Measurements from ENCODE around the gene PAM. TPM values are rescaled to one million over a fixed set of nuclear protein-coding genes. Genes with fewer than 3 reads are reported as not detected.
"Not testable (repeated sequence)": the region's sequence is repeated elsewhere in the genome, so short reads cannot be mapped to it uniquely, and the experiment has no call there.

PAM gene
- total RNA-seq, 1 donor from 2014 or later: 859 TPM

DNA sequence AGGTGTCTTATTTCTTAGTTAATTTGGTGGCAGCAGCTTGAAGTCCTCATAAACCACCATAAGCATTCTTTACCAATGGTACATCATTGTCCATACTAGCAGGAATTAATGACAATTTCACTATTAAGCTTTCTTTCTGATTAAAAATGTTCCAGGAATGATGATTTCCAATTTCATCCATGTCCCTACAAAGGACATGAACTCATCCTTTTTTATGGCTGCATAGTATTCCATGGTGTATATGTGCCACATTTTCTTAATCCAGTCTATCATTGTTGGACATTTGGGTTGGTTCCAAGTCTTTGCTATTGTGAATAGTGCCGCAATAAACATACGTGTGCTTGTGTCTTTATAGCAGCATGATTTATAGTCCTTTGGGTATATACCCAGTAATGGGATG, 152.0 kb downstream of the PAM start:
- DNase-seq; intact Hi-C loops (cut with DNase I); ATAC-seq (ENCODE audit: poor library complexity): not testable (repeated sequence)

DNA sequence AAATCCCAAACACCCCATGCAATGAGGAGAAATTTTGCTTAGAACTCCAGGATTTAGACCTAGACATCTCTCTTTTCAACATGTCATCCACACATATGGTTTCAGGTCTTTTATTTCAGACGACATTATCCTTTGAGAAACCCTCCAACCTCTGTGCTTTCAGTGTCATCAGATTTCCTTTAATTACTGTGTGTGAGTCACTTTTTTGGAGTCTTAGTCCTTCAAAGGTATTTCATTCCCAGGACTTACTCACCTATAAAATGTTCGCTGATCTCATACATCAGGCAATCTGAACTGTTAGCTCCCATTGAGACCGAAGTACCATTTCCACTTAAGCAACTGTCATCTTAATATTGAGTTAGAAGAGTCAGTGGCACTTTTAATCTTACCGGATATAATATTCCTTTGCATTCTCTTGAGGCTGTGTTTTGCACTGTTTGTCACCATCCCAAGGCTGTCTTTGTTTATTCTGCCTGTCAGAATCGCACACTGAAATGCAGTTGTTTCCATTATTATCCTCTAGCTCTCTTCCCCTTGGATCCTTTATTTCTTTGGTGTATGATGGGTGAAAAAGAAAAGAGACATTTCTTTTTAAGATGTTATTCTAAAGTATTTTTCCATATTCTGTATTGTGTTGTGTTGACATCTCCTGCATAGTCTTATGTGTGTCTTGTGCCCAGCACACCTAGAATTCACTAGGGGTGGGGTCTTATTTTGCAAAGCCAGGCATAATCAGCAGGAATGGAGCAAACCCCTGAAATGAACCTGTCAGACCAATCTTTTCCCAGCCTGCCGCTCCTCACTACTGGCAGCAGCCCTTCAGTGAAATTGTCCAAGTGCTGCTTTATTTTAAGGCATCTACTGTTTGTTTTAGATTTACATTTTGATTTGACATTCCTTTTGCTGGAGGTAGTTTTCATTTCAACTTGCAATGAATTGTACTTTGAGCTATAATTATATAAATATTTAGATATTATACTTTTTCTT, 155.4 kb downstream of the PAM start:
- intact Hi-C loops (cut with DNase I): no loop called here
- ATAC-seq (ENCODE audit: poor library complexity) (peak; percentile 45), DNase-seq (no peak)

DNA sequence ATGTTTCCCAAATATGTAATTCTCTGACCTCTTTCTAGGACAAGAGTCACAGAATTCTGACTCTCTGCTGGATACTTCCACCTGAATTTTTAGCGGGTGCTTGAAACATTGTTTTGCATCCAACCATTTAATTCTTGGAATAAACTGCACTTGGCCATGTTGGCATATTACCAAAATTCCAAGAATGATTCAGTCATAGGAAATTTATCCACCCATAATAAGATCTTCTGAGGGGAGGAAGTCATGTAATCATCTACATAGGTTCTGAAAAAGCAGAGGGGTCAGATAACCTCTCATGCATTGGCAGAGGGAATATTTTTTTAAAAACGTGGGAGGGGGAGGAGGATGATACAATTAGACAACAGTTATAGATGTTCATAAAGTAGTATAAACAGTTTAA, 156.9 kb downstream of the PAM start:
- ATAC-seq (ENCODE audit: poor library complexity) (peak; percentile 61), DNase-seq (no peak)
- intact Hi-C loops (cut with DNase I): no loop called here

DNA sequence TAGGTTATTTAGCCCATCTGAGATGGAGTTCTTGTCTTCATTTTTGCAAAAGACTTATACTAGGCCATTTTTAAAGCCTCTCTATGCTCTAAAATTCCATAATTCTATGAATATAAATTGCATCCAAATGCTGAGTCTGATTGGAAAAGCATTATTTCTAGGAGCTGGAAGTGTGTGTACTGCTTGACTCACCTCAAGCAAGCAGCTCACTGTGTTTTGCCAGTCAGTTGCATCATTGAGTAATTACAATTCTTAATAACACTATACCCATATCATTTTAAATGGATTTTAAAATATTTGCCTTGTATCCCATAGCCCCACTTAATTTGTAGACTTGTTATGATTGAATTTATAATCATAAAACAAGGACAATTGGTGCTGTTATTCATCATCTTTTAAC, 161.0 kb downstream of the PAM start:
- intact Hi-C loops (cut with DNase I): no loop called here
- ATAC-seq (ENCODE audit: poor library complexity): no peak
- no peak for DNase-seq

DNA sequence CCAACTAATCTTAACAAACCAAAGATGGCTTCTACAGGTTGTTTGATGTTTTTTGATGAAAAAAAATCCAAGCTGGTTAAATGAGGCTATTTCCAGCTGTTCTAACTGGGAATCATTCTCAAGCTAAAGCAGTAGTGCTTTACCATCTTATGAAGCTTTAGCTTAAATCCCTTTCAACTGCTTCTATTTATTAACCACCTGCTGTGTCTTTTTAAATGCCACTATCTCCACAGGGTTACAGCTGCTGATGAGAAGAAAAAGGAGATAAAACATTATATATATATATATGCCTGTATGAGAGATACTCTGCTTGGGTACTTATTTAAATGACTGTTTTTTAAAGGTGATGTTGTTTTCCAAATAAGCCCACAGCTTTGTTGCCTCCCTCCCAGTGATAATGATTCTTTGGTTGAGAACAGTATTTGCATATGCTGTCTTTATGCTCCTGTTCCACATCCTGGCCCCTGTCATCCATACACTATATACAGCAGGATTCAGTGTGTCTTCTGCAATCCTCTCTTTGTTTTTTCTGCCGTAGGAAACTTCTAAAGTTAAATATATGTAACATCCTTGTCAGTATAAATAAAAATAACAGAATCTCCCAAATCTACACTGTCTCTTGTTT, 164.0 kb downstream of the PAM start:
- ATAC-seq (ENCODE audit: poor library complexity): no peak
- DNase-seq: no peak
- intact Hi-C loops (cut with DNase I): no loop called here

DNA sequence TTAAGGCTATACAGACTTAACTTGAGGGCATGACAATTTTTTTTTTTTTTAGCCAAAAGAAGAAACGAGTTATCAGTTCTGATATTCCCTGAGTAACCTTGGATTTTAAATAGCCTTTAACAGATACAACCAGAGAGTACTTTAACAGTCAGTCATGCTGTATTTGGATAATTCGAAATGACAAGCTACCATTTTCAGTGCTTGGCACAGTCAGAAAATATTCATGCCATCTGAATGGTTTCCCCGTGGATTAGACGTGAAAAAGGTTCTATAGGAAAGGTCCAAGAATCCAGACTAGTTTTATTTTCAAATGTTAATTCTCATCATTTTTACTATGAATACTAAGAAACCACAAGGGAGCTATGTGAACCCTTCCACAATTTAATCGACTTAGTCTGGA, 165.7 kb downstream of the PAM start:
- intact Hi-C loops (cut with DNase I): no loop called here
- DNase-seq (no peak), ATAC-seq (ENCODE audit: poor library complexity) (no peak)

DNA sequence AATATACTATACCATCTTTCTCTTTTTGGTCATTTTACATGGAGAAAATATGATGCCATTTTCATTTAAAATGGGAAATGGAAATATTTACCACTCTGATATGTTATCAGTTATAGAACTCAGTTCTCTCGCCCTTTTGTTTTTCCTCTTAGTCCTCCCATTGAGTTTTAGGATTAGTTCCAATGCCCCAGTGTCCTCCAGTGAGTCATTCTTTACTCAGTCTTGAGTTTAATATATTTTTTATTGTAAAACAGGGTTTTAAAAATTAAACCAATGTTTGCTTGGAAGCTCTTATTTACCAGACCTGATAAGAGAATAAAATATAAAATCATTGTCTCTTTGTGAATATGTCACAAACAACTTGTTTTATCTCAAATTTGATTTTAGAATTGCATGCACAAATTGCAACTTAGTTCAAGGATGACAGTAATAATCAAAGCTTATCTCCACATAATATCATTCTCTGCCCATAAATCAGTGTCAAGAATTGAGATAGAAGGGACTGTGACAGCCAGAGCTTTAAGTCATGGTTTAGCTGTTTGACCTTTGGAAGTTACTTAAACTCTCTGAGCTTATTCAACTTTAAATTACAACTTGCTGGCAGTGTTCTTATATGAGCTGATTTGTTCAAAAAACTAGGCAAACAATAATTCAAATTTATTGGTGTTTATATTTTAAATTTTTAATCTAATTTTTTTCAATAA, 166.4 kb downstream of the PAM start:
- intact Hi-C loops (cut with DNase I): no loop called here

DNA sequence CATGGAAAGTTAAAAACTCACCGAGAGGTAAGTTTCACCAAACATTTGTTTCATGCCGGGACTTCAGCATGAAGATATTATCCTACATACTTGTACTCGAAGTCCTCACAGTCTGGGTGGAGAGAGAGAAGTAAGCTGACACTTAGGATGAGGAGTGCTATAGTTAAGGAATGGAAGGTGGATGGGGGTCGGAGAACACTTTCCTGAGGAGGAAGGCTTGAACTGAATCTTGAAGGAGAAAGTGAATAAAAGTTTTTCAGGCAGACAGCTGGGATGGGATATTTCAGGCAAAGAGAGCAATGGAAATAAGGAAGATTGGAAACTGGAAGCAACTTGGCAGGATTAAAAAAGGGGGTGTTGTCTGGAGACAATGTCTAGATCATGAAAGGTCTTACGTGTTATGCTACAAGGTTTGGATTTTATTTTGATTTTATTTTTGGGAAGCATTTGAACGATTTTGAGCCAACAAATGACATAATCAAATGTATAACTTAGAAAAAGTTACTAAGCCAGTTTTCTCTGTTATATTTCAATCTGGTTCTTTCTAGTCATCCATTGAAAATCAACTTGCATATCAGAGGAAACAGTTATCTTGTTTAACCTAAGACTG, 167.1 kb downstream of the PAM start:
- DNase-seq (no peak), ATAC-seq (ENCODE audit: poor library complexity) (no peak)
- intact Hi-C loops (cut with DNase I): no loop called here

More for the DNA sequence above, 166.4 kb downstream of the PAM start:
- DNase-seq (no peak), ATAC-seq (ENCODE audit: poor library complexity) (no peak)

DNA sequence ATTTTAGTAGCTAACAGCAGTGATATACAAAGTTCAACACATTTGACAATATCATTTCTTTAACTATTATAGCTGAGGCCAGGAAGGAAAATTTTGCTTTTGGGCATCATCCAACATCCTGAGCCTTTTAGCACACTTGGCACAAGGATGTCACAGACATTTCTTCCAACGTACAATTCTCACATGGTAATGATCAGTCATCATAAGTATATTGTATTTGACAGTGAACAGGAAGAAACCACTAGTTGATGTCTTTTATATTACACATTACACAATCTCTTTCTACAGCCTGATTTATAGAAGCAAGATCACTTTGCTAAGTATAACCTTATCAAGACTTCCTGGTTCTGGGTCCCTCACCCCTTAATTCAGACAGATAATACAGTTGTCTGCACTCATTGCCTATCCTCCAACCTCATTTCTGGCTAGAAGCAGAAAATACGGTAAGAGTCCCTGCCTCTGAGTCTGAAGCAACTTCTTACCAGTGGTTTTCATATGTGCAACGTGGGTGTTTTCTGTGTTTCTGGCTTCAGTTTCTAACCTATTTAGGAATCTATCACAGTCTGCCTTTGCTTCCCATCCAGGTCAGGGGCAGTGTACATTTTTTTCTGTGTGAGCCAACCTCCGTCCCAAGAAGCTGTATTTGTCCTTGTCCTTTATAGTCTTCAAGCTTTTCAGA, 167.8 kb downstream of the PAM start:
- intact Hi-C loops (cut with DNase I): no loop called here
- peak; percentile 40 for ATAC-seq (ENCODE audit: poor library complexity)
- DNase-seq: no peak

DNA sequence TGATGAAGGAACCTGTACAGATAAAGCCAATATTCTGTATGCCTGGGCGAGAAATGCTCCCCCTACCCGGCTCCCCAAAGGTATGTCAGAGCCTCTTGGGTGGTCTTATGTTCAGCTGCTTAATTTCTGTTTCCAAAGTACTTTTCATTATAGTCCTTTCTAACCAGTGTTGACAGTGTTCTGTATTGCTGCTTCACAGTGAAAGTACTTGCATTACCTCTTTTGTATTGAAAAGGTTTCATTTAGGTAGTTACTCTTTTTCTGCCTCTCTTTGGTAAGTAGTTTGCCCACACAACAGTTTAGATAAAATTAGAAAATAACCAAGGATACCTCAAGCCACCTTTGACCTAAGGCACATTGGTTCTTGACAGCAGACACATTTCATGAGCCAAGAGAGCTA, 169.9 kb downstream of the PAM start:
- intact Hi-C loops (cut with DNase I): no loop called here
- no peak for ATAC-seq (ENCODE audit: poor library complexity)
- DNase-seq: no peak

DNA sequence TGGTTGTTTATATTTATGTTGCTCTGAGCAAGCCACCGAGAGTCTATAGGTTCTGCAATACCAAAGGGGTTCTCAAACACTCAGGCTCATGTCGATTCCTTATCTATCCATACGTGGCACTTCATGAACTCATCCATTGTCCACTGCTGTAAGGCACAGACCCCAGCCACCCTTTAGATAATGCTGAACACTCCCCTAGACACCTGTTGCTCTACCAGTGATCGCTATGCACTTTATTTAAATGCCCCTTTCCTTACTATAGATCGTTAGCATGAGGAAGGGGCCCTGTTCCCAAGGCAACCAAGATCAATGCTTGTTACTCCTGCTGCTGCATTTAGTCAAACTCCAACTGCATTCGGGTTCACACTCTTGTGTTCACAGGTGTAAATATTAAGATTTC, 171.9 kb downstream of the PAM start:
- intact Hi-C loops (cut with DNase I): no loop called here
- ATAC-seq (ENCODE audit: poor library complexity) (no peak), DNase-seq (no peak)

DNA sequence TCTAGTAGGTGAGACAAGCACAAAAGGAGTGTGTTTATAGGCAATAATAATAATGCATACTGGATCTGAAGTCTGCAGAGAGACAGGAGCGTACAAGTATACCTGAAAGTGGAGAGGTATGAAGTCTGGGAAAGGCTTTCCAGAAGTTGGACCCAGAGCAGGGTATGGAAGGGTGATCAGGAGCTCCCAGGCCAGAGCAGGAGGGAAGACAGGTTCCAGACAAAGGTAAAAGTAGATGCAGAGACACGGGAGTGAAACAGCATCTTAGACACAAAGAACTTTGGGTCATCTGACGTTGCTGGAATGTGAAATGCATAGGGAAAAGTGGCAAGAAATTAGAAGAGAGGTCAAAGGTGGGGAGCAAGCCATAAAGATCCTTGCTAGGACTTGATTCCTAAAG, 175.1 kb downstream of the PAM start:
- intact Hi-C loops (cut with DNase I): no loop called here
- ATAC-seq (ENCODE audit: poor library complexity): no peak
- no peak for DNase-seq

DNA sequence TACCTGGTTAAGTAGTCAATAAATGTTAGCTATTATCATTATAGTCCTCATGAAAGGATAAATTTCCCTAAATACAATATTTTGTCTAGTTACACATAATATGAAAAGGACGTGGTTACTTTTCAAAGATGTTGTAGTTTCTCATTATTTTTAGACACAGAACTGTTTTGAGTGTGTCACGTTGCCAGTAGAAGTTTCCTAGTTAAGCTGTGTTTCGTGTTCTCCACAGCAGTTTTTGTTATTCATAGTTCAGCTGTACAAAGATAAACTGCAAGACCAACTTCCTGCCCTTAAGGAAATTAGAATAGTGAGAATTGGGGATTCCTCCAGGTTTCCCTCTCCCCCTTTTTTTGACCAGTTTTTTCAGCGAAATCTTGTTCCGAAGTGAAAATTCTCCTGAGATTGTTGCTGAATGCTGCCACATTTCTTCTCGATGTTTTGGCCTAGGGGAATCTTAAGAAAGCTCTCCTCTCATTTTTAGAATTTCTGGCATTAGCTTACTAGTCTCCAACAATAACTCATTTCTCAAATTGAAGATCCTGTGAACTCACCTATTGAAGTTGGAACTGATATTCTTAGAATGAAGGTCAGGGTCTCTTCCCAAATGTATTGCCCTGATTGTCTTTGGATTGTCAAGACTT, 176.1 kb downstream of the PAM start:
- no peak for ATAC-seq (ENCODE audit: poor library complexity)
- intact Hi-C loops (cut with DNase I): no loop called here
- no peak for DNase-seq

DNA sequence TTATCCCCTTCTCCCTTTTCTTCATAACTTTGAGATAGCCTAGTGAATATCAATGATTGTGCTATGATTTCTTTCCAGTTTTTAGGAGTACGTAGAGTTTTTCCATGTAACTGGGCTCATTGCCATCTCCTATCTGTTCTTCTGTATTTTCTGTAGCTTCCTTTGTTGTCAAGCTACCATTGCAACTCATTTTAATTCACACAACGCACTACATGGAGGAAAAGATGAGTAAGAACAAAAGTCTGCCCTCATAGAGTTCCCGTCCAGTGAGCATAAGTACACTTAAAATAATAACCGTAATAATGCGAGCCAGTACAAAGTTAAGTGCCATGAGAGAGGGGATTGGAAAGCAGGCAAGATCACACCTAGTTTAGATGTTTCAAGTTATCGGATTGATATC, 177.7 kb downstream of the PAM start:
- intact Hi-C loops (cut with DNase I): no loop called here
- peak; percentile 20 for ATAC-seq (ENCODE audit: poor library complexity)
- no peak for DNase-seq

DNA sequence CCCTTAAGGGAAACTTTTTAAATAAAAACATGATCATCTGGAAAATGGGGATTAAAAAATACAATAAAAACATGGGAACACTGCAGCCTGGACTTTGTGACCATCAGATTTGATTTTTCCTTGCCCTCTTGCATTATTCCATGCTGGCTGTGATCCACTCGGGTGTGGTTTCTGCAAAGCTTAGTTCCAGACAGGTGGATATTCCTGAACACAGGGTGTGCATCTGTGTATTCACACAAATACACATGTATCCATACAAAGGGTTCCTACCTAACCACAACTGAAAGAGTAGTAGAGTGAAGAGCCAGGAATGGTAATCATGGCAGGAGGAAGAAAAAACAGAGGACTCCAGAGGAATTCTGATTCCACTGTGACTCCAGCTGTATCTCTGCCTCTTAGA, 178.2 kb downstream of the PAM start:
- no peak for ATAC-seq (ENCODE audit: poor library complexity)
- intact Hi-C loops (cut with DNase I): no loop called here

DNA sequence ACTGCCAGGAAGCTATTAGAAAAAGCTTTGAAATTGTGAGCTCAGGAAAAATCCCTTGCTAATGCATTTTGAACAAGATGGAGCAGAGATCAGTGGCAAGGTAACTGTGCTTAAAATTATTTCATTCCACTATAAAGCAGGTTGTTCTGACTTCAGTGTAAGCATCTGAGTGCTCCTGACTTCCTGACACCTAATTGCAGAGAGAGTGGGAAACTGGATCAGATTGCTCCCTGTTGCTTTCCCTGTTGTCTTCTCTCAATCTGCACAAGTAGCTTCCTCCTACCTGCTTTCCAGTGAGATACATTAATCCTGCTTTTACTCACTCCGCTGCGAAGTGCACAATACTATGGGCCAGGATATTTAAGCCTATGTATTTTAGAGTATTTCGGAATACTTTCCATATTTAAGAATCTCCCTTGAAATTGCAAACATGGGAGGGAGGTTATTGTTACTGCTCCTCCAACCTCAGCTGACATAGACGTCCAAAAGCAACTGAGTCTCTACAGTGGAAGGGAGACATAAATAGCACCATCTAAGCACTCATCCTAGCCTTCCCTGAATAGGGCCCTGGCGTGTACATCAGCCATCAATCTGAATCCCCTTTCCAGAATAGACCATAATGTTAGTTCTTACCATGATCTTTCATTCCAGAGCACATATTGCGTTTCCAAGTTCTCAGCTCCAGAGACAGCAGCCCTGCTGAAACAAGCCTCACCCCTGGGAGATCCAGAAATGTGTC, 178.8 kb downstream of the PAM start:
- ATAC-seq (ENCODE audit: poor library complexity): no peak
- intact Hi-C loops (cut with DNase I): no loop called here
- no peak for DNase-seq

More for the DNA sequence above, 178.2 kb downstream of the PAM start:
- no peak for DNase-seq

DNA sequence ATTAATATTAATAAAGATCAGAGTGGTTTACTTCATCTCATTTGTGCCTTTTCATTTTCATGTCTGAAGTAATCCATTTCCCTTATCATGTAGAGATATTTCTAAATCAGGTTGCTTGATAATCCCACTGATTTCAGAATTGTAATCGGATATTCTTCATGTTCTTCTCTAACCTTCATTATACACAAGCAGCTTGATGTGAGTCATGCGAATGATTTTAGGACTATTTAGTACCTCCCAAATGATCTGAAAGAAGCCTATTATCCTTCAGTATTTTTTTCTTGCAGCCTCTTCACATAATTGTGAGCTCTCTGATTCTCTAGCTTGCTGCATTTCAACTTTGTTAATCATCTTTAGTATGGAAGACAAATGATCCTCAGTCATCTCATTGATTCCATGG, 182.8 kb downstream of the PAM start:
- DNase-seq: no peak
- intact Hi-C loops (cut with DNase I): no loop called here
- ATAC-seq (ENCODE audit: poor library complexity): no peak

DNA sequence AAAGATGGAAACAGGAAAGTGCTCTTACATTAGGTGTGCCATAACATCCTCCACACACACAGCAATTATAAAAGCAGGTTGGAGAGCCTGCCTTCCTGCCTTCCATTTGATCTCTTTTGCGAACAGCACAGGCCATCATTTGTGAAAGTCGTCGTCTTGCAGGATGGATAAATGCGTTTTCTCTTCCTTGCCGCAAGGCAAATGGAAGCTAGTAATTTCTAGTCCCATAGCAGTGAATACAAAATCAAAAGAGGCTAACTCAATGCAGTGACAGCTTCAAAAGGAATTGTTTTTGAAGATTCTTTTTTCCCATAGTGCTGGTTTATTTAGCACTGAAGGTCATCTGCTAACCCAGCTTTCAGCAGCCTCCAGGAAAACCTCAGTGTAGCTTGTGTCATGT, 186.0 kb downstream of the PAM start:
- ATAC-seq (ENCODE audit: poor library complexity) (no peak), DNase-seq (peak; percentile 15)
- intact Hi-C loops (cut with DNase I): no loop called here

Data from Right ventricle myocardium superior (tissue), 1 donor.